GM12872 (cell line): ENCODE results near the gene SAE1.

Experiments used
- CTCF ChIP-seq: IDR thresholded peaks from 3 replicates; pipeline ENCODE4 v1.5.1; 2011; ENCODE audit warnings: low read depth, mild to moderate bottlenecking, low read length, moderate library complexity; ENCODE audit not compliant: insufficient read depth

Gene SAE1

GRCh38 chr19:47099576-47100050 is 31.0 kb upstream of the SAE1 start:
- TF ChIP-seq CTCF, result no peak

GRCh38 chr19:47100290-47100689 is 30.3 kb upstream of the SAE1 start:
- no peak for TF ChIP-seq CTCF

GRCh38 chr19:47102346-47103060 is 28.1 kb upstream of the SAE1 start:
- TF ChIP-seq CTCF, result no peak

- TF ChIP-seq CTCF, result no peak
These were observed 26.0 kb upstream of the SAE1 start for GRCh38 chr19:47104680-47105079.

- no peak for TF ChIP-seq CTCF
These were observed 24.8 kb upstream of the SAE1 start for GRCh38 chr19:47105874-47106273.

GRCh38 chr19:47106821-47107201 is 23.8 kb upstream of the SAE1 start:
- no peak for TF ChIP-seq CTCF

GRCh38 chr19:47107202-47107952 is 23.3 kb upstream of the SAE1 start:
- no peak for TF ChIP-seq CTCF
